ENCODE measurements around the gene RC3H2.

Gene RC3H2

GRCh38 chr9:122807271-122807900, 97.8 kb downstream of the RC3H2 start:
- no peak overlapping the region for H2AFZ ChIP-seq (ENCODE audit: low read length, unreplicated experiment)
- no peak overlapping the region for H3K27ac ChIP-seq (ENCODE audit: low read depth, low read length)
- no peaks in the 10 kb centered on the region for H3K79me2 ChIP-seq (ENCODE audit: control insufficient read depth, insufficient read depth, low read length, unreplicated experiment)
- no peak overlapping the region for H3K4me3 ChIP-seq (ENCODE audit: low read depth, low read length)
- H3K36me3 ChIP-seq (ENCODE audit: insufficient read depth, low read length) = no peaks in the 10 kb centered on the region
- H3K27me3 ChIP-seq (ENCODE audit: insufficient read depth, low read length) = no peaks in the 10 kb centered on the region
- no peaks in the 10 kb centered on the region for H3K4me1 ChIP-seq (ENCODE audit: control insufficient read depth, insufficient read depth, low read length, unreplicated experiment)

GRCh38 chr9:122806661-122807060, 98.5 kb downstream of the RC3H2 start:
- Histone ChIP-seq H3K27ac (ENCODE audit: low read depth, low read length) (no peak overlapping the region), H3K4me1 (ENCODE audit: control insufficient read depth, insufficient read depth, low read length, unreplicated experiment) (no peaks in the 10 kb centered on the region), H2AFZ (ENCODE audit: low read length, unreplicated experiment) (no peak overlapping the region), H3K4me3 (ENCODE audit: low read depth, low read length) (no peak overlapping the region), H3K36me3 (ENCODE audit: insufficient read depth, low read length) (no peaks in the 10 kb centered on the region), H3K27me3 (ENCODE audit: insufficient read depth, low read length) (no peaks in the 10 kb centered on the region), H3K79me2 (ENCODE audit: control insufficient read depth, insufficient read depth, low read length, unreplicated experiment) (no peaks in the 10 kb centered on the region)

- H2AFZ ChIP-seq (ENCODE audit: low read length, unreplicated experiment) = no peak within 1 kb of the TSS
- no peaks in the 10 kb centered on the region for H3K36me3 ChIP-seq (ENCODE audit: insufficient read depth, low read length)
- no peak within 1 kb of the TSS for H3K27ac ChIP-seq (ENCODE audit: low read depth, low read length)
- no peak within 1 kb of the TSS for H3K4me3 ChIP-seq (ENCODE audit: low read depth, low read length)
- peaks cover 5% of the 10 kb centered on the region for H3K4me1 ChIP-seq (ENCODE audit: control insufficient read depth, insufficient read depth, low read length, unreplicated experiment)
- H3K27me3 ChIP-seq (ENCODE audit: insufficient read depth, low read length) = no peaks in the 10 kb centered on the region
- H3K79me2 ChIP-seq (ENCODE audit: control insufficient read depth, insufficient read depth, low read length, unreplicated experiment) = no peaks in the 10 kb centered on the region
Measured at GRCh38 chr9:122800066-122801060, 104.8 kb downstream of the RC3H2 start, which contains the start of gene OR1K1. Gene OR1K1 (plus strand): TSS chr9:122800123. CDS start chr9:122800123, 0 bp downstream.

DNA sequence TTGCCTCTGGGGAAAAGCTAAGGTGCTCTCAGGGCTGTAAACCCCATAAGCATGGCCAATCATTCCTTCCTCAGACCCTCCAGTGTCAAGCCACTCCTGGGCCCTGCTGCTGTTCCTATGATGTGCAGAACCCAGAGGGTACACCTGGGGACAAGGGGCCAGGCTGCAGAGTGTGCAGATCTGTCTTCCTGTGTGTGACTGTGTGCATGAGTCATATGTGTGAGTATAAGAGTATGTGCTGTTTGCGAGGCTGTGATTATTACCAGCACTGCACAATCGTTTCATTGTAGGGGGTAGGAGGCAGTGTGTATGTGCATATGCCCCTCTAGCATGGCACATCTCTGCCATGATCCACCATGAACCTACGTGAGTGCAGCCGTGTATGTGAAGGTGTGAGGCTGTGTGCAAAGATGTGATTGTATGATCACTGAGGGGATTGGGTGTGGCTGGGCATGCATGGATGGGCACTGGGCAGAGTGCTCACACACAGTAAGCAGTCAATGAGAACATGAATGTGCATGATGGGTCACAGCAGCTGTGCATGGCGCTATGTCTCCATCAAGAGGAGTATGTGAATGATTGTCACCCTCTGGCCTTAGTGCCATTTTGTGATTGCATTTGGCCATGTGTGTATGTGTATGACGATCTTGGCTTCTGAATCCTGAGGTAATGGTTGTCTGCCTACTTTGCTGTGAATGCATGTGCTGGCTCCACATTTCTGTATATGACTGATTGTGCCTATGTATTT, 107.7 kb downstream of the RC3H2 start:
- no peak overlapping the region for H2AFZ ChIP-seq (ENCODE audit: low read length, unreplicated experiment)
- H3K79me2 ChIP-seq (ENCODE audit: control insufficient read depth, insufficient read depth, low read length, unreplicated experiment) = no peaks in the 10 kb centered on the region
- H3K27me3 ChIP-seq (ENCODE audit: insufficient read depth, low read length) = no peaks in the 10 kb centered on the region
- peaks cover 5% of the 10 kb centered on the region for H3K4me1 ChIP-seq (ENCODE audit: control insufficient read depth, insufficient read depth, low read length, unreplicated experiment)
- H3K36me3 ChIP-seq (ENCODE audit: insufficient read depth, low read length) = no peaks in the 10 kb centered on the region
- no peak overlapping the region for H3K27ac ChIP-seq (ENCODE audit: low read depth, low read length)
- H3K4me3 ChIP-seq (ENCODE audit: low read depth, low read length) = no peak overlapping the region

All from ACC112 (cell line).